Panc1 (cell line): ENCODE data around the gene GPHN.

Source experiments
- CTCF ChIP-seq: fragments of 450-650 bp; IDR thresholded peaks from 2 replicates; pipeline ENCODE4 v1.5.1; 2017; ENCODE audit warnings: mild to moderate bottlenecking
- REST ChIP-seq, 2 experiments: IDR thresholded peaks; 2 replicates each; pipeline ENCODE4 v1.6.1; 2011 to 2012; ENCODE audit warnings: low read depth in 2 of 2, control low read depth in 1 of 2, low read length in 1 of 2, mild to moderate bottlenecking in 1 of 2, moderate library complexity in 1 of 2; ENCODE audit not compliant: insufficient read depth in 1 of 2
- SIN3A ChIP-seq: IDR thresholded peaks from 2 replicates; pipeline ENCODE4 v1.6.1; 2012; ENCODE audit warnings: low read depth, mild to moderate bottlenecking, low read length, moderate library complexity, borderline replicate concordance; ENCODE audit not compliant: insufficient read depth

- TF ChIP-seq CTCF (no peak), SIN3A (no peak), REST (IDR thresholded peaks at IDR 0.05; ENCODE audit: insufficient read depth in 1 of 2, low read depth in 2 of 2, low read length in 1 of 2) (no peak)
These were observed 17.5 kb upstream of the GPHN start for GRCh38 chr14:66490143-66491111.
